TTC549 (cell line): ENCODE data around the gene ATXN3.

Experiments used
- FAIRE-seq: peaks from 2 replicates; lab custom pipeline; 2012; peaks lifted over from hg19 to GRCh38; lab: Jason Lieb, UNC

The ATXN3 gene

DNA sequence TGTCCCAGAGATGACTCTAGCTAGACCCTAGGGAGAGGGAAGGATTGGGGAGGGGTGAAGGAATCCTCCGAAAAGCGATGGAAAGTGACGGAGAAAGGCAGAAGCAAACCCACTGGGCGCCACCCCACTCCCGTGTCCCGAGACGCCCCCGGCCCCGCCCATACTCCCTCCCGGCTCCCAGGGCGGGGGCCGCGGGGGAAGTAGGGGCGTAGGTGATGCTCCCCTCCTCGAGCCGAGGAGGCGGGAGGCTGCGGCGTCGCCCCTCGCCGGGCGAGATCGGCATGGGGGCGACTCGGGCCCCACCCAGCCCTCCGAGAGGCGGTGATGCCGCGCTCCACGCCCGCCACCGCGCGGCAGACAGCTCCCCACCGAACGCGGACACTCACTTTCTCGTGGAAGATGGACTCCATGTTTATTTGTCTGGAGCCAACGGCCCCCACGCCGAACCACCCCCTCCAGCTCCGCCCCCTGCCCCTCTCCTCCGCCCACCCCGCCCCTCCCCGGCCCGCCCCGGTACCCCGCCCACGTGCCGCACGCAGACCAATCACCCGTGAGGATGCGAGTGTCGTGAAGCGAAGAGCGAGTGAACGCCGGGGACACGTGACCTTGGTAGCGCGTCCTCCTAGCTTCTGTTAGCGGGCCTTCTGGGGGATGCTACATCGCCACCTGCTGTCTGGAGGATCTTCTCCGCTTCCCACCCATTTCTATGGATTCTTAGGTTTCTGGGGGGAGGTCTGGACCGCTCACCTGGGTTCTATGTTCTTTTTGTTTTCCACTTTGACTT, at the start of gene ATXN3:
Gene ATXN3 (minus strand): TSS at position 440 of the 784 bp plus-strand sequence. CDS start 30 bp downstream, at position 410.
- FAIRE-seq = no peak

DNA sequence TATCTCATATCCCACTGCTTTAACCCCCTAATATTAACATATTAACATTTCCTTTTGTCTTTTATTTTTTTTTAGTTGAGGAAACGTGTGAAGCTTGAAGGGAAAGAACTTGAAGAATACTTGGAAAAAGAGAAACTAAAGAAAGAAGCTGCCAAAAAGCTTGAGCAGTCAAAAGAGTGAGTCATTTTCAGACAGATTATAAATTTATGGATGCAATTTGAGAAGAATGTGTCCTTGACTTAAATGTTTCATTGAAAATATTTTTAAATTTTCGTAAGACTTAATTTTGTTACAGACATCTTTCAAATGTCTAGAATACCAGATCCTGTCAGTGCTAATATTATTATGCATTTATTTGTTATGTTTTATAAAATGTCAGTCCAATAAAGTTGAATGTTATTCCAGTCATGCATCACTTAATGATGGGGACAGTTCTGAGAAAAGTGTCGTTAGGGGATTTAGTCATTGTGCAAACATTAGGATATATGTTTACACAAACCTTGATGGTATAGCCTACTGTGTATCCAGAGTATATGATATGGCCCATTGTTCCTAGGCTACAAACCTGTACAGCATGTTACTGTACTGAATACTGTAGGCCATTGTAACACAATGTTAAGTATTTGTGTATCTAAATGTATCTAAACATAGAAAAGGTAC, 48.0 kb upstream of the ATXN3 start:
- no peak for FAIRE-seq

DNA sequence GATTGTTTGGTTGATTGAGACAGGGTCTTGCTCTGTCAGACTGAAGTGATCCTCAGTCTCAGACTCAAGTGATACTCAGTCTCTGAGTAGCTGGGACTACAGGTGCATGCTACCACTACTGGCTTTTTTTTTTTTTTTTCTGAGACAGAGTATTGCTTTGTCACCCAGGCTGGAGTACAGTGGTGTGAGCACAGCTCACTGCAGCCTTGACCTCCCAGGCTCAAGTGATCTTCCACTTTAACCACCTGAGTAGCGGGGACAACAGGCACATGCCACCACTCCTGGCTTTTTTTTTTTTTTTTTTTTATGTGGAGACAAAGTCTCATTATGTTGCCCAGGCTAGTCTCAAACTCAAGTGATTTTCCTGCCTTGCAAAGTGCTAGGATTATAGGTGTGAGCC, 47.2 kb upstream of the ATXN3 start:
- FAIRE-seq = no peak

DNA sequence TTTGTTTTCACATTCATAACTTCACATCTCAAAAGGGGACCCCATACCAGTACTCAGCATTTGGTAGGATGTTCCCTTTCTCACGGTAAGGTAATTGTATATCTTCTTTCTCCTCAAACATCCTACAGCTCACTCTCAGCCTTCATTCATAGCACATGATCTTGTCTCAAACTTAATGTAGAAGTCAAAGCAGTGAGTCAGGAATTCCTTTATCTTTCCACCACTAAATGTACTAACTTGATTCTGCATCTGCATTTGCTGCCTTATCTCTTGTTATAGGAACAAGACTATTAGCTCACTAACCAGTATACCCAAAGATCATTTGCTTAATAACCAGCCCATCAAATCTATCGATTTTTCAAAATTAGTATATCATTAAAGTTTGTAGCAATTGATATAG, 38.3 kb upstream of the ATXN3 start:
- FAIRE-seq = no peak

DNA sequence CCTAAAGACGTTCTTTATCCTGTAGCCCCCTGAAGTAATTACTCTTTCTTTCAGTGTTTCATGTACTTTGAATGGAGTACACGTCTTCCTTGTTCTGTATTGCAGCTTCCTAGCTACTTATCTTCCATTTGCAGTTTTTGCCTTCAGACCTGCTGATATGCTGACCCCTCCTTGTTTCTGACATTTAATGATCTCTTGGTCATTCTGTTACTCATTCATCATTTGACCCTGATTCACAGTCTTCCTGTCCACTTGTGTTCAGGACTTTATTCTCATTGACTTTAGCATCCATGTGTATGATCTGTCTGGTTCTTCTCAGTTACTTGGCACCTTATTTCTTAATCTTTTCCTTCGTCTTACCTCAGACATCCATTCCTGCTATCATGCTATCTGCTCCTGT, 37.6 kb upstream of the ATXN3 start:
- FAIRE-seq = no peak

DNA sequence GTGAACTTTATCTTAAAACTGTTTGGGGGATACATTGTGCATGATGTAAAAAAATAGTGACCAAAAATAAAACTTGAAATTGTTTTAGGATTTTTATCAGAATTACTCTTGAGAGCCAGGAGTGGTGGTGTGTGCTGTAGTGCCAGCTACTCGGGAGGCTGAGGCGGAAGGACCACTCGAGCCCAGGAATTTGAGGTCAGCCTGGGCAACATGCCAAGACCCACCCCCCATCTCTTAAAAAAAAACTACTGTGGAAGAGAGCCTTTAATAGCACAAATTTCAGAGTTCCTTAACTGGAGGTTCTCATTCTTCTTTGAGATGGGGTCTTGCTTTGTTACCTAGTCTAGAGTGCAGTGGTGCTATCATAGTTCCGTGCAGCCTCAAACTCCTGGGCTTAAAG, 36.9 kb upstream of the ATXN3 start:
- FAIRE-seq = no peak

DNA sequence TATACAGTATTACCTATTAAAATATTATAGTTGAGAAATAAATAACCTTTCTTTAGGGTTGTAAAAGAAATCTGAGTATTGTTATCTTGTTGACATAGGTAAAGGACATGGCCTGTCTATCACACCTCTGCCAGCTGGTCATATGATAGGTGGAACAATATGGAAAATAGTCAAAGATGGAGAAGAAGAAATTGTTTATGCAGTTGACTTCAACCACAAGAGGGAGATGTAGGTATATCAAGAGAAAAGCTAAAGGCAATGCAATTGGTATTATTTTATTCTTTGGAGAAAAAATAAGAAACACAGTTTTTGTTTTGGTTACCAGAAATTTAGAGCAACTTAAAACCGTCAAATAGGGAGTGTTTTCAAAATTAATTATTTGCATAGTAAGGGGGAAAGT, 28.9 kb upstream of the ATXN3 start:
- FAIRE-seq = no peak

DNA sequence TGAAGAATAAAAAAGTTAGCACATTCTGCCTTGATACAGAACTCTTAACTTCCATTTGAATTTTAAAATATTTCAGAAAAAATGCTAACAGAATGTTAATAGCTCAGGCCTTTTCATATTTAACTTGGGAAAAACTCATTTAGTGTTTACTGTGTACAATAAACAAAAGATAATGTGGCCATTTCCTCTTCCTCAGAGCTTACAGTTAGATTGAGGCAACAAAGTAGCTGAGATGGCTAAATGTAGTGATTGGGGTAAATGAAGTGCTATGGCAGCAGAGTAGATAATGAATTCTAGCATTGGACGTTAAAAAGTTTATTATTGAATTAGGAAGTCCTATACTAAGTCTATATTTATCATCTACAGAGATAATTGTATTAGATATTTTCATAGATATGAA, 28.1 kb upstream of the ATXN3 start:
- no peak for FAIRE-seq

DNA sequence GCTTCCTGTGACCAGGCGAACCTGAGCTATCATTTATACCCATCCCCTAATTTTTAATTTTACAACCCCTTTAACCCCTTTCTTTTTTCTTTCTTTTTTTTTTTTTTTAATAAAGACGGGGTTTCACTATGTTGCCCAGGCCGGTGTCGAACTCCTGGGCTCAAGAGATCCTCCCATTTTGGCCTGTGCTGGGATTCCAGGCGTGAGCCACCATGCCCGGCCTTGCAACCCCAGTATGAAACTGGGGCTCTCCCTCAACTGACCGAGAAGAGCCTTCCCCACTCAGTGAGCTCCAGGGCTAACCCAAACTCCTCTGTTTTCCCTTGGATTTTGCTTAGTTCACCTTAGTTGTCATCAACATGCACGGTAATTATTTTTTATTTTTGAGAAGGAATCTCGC, 16.4 kb upstream of the ATXN3 start:
- no peak for FAIRE-seq

DNA sequence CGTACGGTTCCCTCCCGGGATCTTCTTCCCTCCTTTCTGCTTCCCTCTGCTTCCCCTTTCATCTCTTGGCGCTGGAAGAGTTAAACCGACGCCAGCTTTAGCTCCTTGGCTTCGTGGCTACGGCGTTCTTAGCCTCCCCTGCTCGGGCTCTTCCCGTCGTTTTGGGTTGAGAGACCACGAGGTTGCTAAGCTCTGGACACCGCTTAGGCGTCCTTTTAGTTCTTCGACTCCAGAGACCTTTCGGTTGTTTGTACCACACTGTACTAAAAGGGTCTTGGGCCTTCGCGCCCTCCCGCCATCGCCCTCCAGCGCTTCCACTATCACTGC, 15.9 kb upstream of the ATXN3 start:
- FAIRE-seq = no peak

DNA sequence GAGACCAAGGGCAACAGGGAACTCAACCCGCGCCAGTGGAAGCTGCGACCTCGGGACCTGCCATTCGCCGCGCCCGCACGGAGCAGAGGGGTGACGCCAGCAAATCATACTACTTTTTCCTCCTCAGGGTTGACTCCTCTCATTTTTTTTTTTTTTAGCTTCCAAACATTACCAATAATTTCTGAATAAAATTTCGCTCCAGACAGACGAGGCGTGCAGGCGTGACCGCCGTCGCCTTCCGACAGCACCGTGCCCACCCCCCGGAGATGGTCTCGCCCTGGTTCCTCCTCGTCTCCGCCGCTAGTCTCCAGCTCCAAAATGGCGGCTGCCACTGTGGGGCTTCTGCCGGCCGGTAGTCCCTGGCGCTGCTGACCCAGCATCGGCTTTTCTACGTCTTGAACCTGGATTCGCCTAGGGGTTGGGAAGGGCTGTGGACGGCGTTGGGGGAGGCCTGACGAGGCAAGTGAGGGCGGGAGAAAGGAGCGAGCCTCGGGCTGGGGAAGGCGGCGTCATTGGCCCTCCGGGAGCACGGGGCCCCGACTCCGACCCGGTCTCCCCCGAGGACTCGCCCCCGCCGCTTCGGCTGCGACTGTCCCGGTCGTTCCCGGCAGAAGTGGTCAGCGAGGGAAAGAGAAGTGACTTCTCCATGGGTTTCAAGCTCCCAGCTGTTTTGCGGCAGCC, 15.4 kb upstream of the ATXN3 start, which contains the start of the genes CPSF2 and NDUFB1:
Gene CPSF2 (plus strand): TSS at position 300 of the 681 bp plus-strand sequence. CDS start 9,016 bp downstream, outside the sequence.
Gene NDUFB1 (minus strand): TSS at position 37 of the 681 bp plus-strand sequence. CDS start 4,069 bp downstream, outside the sequence.
- no peak for FAIRE-seq

DNA sequence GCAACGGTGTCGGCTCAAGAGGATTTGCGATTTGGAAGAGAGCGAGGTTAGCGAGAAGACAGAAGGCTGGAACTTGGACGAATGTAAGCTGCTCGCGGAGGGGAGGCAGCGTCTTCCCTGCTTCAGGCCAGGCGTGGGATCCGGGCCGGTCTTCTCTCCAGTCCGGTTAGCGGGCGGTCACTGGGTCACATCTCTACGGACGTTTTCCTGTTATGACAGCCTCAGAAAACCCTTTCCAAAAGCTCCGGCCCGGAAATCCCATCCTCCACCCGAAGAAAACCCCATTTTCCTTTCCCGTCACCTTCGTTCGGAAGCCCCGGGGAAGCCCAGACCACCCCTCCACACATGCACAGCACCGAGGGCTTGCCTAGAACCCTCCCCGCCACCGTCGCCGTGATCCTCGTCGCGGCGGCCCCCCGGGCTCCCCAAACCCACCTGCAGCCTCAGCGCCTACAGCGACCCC, 14.9 kb upstream of the ATXN3 start:
- FAIRE-seq = no peak

DNA sequence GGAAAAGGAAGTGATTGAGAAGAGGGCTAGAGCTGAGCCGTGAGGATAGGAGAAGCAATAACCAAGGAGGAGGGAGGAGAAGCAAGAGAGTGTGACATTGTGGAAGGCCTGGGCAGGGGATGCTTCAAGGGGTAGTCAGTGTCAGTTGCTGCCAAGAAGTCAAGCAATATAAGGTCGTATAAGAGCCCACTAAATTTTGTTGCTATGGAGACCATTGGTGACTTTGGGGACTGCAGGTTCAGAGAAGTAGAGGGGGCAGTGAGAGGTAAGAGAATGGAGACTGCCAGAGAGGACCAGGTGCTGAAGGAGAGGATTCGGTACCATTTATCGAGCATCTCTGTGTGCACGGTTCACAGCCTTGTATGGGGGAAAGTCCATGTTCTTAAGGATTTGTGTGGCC, 3.1 kb upstream of the ATXN3 start:
- no peak for FAIRE-seq

DNA sequence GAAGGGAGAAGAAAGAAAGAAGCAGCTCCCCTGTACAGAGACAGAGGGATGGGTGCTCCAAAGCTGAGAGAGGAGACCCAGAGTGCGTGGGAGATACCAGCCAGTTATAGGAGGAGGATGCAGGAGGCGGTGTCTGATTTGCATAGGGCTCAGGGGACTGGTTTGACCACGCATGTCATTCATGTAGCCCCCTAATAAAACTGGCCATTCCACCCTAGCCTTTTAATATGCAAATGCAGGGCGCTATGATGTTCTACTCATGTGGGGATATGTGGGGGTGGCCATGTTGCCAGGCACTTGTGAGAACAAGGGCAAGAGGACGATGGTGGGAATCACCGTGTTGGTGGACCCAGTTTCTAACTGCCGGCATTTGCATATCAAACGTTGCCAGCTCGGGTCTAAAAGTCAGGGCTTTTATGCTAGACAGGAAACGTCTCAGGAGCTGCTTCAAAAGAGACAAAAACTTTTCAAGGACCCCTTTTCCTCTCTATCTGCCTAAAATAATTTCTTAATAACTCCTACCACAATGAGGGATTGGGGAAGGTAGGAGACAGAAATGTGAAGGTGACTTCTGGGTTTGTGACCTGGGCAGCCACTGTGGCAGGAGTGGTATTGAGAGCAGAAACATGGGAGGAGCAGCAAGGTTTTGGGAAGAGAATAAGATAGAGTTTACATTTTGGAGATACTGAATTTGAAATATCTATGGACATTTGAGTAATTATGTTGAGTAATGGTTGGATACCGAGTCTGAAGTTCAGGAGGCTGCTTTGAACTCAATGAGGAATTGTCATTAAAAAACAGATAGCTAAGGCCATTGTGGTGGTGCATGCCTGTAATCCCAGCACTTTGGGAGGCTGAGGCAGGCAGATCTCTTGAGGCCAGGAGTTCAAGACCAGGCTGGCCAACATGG, 2.2 kb upstream of the ATXN3 start:
- no peak for FAIRE-seq

DNA sequence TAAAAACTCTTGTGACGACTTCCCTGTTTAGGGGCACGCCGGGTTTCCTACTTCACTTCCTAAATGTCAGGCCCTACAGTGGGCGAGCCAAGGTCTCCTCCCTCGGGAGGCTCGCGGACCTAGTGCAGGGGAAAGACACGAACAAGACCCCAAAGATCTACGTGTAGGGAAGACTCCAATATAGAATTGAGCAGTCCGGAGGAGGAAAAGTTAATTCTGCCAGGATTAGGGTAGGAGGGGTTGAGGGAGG, 564 bp downstream of the ATXN3 start:
- no peak for FAIRE-seq

DNA sequence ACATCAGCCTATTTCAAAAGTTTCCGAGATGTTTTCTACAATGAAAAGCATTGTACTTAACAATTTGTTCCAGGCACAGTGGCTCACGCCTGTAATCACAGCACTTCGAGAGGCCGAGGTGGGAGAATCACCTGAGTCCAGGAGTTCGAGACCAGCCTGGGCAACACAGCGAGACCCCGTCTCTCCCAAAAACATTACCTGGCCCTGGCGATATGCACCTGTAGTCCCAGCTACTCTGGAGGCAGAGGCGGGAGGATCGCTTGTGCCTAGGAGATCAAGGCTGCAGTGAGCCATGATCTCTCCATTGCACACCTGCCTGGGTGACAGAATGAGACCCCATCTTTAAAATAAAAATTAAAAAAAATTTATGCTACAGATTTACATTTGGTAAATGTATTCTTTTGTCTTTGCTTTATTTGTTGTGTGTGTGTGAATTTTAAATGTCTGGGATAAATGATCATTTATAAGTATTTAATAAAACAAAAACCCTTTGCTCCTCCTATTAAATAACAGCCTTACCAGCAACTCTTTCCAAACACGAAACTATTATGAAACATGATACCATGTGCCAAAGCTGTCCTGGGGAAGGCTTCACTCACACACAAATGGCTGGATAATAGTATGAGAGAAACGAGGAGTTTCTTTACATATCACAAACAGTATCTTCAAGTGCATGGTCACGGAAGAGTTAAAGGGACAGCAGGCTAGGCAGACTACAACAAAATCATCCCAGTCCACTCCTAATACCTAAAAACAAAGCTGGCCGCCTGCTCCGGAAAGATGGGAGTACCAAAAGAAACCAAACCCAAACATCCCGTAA, 1.1 kb downstream of the ATXN3 start:
- FAIRE-seq = no peak

DNA sequence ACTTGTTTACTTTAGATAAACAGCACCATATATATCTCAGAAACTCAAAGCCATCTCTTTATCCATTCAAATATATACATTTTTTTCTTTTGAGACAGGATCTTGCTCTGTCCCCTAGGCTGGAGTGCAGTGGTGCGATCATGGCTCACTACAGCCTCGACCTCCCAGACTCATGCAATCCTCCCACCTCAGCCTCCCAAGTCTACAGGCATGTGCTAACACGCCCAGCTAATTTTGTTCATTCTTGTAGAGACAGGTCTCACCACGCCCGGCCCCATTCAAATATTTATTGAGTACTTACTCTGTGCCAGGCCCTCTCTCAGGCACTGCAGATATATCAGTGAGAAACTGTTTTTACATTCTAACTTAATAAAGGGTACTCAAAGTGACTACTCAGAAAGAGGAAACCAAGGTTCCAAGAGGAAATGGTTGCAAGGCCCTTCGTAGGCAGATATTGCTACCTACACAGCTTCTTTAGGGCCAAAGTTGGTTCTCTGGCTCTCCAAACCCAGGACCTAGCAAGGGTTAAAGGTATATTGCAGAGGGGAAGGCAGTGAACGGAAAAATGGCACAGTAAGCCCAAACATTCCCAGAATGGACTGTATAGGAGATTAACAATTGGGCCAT, 2.9 kb downstream of the ATXN3 start:
- no peak for FAIRE-seq

DNA sequence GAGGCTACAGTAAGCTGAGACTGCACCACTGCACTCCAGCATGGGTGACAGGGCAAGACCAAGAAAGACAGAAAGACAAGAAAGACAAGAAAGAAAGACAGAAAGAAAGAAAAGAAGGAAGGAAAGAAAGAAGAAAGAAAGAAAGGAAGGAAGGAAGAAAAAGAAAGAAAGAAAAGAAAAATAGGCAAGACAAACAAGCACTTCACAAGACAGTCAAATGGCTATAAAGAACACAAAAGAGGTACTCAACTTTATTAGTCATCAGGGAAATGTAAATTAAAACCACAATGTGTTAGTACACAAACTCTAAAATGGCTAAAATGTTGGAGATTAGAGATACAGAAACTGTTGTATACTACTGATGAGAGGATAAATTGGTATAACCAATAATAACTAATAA, 6.6 kb downstream of the ATXN3 start:
- no peak for FAIRE-seq

DNA sequence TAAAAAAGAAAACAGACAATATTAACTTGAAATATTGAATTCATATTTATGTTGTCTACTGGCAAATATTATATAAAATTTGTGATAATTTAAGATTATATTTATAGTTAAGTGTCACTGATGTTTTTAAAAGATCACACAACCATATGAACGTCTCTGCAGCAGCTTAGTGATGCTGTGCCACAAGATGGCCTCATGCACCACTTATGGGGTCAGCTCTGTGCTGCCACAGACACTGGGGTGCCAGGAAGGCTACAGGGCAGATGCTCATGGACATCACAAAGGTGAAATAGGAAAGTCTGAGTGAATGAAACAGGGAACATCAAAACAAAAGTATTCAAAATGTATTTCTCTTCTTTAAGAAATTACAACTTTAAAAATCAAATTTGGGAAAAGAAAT, 13.1 kb downstream of the ATXN3 start:
- FAIRE-seq = no peak

DNA sequence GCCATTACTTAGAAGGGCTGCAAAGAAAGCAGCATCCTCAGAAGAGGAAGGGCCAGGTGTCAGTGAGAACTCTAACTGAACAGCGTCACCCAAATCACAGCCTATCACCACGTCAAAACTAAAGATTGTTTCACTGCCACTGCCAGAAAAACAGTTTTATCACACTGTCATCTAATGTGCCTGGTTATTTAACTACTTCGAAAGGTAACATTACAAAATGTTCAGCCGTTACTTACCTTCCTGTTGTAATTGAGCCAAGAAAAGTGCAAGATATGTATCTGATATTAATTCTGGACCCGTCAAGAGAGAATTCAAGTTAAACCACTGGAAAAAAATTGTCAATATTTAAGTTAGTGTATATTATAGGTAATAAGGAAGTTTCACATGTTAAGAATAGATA, 17.9 kb downstream of the ATXN3 start:
- no peak for FAIRE-seq

DNA sequence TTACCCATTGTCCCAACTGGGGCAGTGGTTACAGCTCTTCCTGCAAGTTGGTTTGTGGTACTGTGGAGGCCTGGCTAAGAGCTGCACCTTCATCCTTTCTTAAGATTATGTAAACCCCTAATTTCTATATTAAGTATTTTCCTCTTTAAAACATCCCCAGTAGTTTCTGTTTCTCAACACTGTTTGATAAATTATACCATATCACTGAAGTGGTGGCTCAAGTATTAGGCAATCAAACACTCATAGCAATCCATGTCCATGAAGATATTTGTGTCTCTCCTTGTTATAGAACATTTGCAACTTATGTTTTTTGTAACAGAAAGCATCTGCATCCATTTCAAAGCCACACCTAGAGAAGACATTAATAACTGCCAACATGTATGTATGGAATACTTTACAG, 31.8 kb downstream of the ATXN3 start:
- FAIRE-seq = no peak
